Erythroblast (primary cell): ENCODE results near the gene RING1.

ENCODE experiments used
- GATA1 ChIP-seq: IDR thresholded peaks from 2 replicates; pipeline ENCODE4 v1.6.1; 2011; ENCODE audit warnings: low read depth, mild to moderate bottlenecking, control low read depth, low read length, moderate library complexity
- POLR2A ChIP-seq: IDR thresholded peaks from 2 replicates; pipeline ENCODE4 v1.6.1; 2011; ENCODE audit warnings: mild to moderate bottlenecking, low read length

DNA sequence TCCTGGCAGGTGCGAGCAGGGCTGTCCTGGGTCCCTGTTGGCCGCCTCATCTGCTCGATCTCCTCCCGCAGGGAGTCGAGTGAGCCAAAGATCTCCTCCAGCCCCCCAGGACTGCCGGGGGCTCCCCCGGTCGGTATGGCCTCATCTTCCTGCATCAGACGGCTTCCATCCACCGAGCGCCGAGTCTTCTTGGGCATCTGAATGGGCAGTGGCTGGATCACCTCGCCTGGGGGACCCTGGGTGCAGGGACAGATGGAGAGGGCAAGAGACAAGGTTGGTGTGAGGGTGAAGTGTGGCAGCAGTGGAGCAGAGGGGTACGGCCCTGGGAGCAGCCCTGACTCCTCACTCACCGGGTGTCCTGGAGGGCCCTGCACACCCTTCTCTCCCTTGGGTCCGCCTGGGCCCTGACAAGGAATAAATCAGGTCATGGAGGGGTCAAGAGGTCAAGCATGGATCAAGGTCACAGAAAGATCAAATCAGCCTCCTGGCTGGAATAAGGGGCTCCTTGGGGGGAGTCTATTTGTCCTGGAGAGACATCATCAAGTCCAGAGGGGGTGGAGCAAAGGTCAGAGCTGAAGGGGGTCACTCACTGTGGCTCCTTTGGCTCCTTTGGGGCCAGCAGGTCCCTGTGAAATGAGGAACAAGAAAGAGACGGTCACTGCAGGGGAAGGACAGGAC, 42.6 kb upstream of the RING1 start:
- TF ChIP-seq POLR2A (no peak), GATA1 (no peak)
